Measurements from ENCODE around the gene LONRF2.

- TF ChIP-seq CTCF (IDR thresholded peaks at IDR 0.05) = peak in 1 of 6 experiments; percentile 6
- TF ChIP-seq POLR2A (IDR thresholded peaks at IDR 0.05) = no peak
These were observed 30.2 kb downstream of the LONRF2 start for GRCh38 chr2:100292022-100292580.

Data from thyroid gland (tissue), 4 donors.